IPS DF 6.9 (cell line): ENCODE data around the gene BTBD19.
"Not testable (repeated sequence)": the region's sequence is repeated elsewhere in the genome, so short reads cannot be mapped to it uniquely, and the experiment has no call there.

Source experiments
- DNase-seq: peaks from one replicate; pipeline ENCODE4 v3.0.0-alpha.2; 2013; ENCODE audit warnings: low read depth, low spot score
- H3K27ac ChIP-seq: one replicate; pipeline ENCODE4 v1.5.1; 2013; ENCODE audit warnings: low read length, control low read depth
- H3K27me3 ChIP-seq: 2 replicates; pipeline ENCODE4 v1.6.1; 2013; ENCODE audit warnings: mild to moderate bottlenecking, low read length; ENCODE audit not compliant: control insufficient read depth, insufficient read depth
- H3K36me3 ChIP-seq: 2 replicates; pipeline ENCODE4 v1.6.1; 2013; ENCODE audit warnings: low read length; ENCODE audit not compliant: control insufficient read depth, insufficient read depth
- H3K4me1 ChIP-seq: 2 replicates; pipeline ENCODE4 v1.6.1; 2013; ENCODE audit warnings: low read length; ENCODE audit not compliant: control insufficient read depth, insufficient read depth
- H3K4me3 ChIP-seq: 2 replicates; pipeline ENCODE4 v1.5.1; 2013; ENCODE audit warnings: mild to moderate bottlenecking, low read length
- H3K9me3 ChIP-seq: 2 replicates; pipeline ENCODE4 v1.6.1; 2013; ENCODE audit warnings: low read length, inconsistent platforms; ENCODE audit not compliant: control insufficient read depth, insufficient read depth
- WGBS: extraction: QIAGEN DNeasy Blood & Tissue Kit; methylation state at CpG from one replicate; pipeline ENCODE4 v1.1.7; 2013; ENCODE audit warnings: mixed read lengths, missing lambda C conversion rate; ENCODE audit not compliant: insufficient read length, insufficient coverage; 5-methylcytosine and 5-hydroxymethylcytosine counted together

Gene BTBD19

DNA sequence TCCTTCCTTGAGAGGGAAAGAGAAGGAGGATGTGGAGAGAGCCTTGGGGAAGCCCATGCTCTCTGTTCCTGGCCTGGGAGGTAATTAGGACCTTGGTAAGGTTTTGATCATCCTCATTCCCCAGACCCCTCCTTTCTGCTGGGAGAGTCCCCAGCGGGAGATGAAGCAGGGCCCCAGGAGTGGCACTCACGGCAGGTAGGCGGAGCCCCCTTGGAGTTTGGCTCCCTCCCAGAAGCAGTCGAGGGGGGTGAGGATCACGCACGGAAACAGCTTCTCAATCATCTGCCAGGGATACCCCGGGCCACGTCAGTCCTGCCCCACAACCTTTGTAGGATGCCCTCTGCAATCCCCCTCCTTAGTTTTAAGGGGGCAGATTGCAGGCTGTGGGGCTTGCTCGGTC, 23.2 kb downstream of the BTBD19 start:
- no CpG with 5 or more reads among the region's 9 CpGs for WGBS
- H3K4me1 ChIP-seq = peaks cover 4% of the 10 kb centered on the region

DNA sequence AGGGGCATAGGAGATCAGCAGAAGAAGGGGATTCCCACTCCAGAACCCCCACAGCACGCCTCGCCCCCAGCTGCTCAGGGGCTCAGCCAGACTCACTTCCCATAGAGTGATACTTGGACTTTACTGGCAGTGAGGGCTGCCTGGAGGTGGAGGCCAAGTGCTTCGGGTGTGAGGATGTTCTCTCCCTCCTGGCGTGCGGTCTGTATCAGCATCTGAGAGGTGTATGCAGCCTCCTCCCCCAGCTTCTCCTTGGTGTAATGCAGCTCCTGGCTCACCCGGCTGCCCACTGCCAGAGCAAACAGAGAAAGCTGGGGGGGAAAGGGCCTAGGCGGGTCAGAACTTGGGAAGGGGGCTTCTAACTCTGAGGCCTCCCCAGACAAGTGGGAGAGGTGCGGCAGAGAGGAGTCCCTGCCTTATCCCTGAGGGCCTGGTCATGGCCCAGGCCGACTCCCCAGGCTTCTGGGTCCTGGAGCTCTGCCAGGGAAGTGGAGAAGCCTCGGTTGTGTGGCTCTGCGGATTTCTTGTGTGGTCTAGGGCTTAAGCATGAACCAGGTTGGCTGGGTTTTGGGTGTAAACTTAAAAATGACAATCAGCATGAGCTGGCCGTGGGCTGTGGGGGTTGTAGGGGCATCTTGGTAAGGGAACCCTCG, 23.9 kb downstream of the BTBD19 start:
- Histone ChIP-seq H3K4me1 (peaks cover 4% of the 10 kb centered on the region), H3K9me3 (no peaks in the 10 kb centered on the region)
- WGBS = no CpG with 5 or more reads among the region's 13 CpGs

More for the DNA sequence above, 23.2 kb downstream of the BTBD19 start:
- Histone ChIP-seq H3K9me3 (no peaks in the 10 kb centered on the region), H3K27me3 (no peaks in the 10 kb centered on the region), H3K27ac (no peak overlapping the region), H3K36me3 (no peaks in the 10 kb centered on the region), H3K4me3 (no peak overlapping the region)
- DNase-seq = no peak

DNA sequence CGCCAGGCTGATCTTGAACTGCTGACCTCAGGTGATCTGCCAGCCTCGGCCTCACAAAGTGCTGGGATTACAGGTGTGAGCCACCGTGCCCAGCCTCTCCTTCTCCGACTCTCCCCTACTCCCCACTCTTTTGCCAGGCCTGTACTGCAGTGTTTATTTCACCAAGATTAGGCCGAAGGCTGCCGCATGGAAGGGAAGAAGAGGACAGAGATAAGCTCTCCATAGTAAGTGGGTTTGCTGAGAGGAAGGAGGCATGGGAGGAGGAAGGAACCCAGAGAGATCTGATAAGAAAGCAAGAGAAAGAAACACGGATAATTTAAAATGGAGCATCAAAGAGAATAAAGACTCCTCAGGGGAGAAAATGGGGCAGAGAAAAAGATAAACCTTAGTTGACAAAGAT, 26.0 kb downstream of the BTBD19 start:
- no peak overlapping the region for H3K27ac ChIP-seq
- H3K4me3 ChIP-seq = no peak overlapping the region
- H3K4me1 ChIP-seq = peaks cover 4% of the 10 kb centered on the region
- no CpG with 5 or more reads among the region's 7 CpGs for WGBS
- DNase-seq = no peak
- H3K9me3 ChIP-seq = no peaks in the 10 kb centered on the region
- no peaks in the 10 kb centered on the region for H3K36me3 ChIP-seq
- no peaks in the 10 kb centered on the region for H3K27me3 ChIP-seq

More for the DNA sequence above, 23.9 kb downstream of the BTBD19 start:
- Histone ChIP-seq H3K27me3 (no peaks in the 10 kb centered on the region), H3K4me3 (no peak overlapping the region), H3K27ac (no peak overlapping the region), H3K36me3 (no peaks in the 10 kb centered on the region)
- no peak for DNase-seq

DNA sequence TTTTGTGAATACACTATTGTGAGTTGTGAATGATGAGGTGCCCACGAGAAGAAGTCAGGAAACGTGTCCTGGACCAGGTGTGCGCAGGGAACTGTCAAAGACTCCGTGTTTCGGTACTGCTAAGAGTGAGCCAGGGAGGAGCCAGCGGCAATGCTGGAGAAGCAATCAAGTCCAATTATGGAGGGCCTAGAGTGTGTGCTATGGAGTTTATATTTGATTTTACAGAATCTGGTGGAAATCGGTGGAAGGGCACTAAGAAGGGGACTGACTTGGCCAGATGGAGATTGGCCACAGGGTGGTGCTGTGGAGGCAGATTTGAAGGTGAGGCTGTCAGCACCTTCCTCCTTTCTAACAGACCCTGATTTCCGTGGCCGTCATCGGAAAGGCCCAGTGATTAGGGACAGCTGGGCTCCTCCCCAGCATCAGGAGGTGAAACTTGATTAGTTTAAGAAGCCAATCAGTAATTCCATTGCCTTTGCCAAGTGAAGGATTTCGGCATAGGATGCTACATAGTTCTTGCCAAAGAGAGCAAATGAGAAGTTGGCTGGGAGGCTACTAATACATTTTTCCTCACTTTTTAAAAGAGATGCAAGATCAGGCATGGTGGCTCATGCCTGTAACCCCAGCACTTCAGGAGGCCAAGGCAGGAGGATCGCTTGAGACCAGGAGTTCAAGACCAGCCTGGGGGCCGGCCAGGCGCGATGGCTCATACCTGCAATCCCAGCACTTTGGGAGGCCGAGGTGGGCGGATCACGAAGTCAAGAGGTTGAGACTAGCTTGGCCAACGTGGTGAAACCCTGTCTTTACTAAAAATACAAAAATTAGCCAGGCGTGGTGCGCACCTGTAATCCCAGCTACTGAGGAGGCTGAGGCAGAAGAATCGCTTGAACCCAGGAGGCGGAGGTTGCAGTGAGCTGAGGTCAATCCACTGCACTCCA, 27.7 kb downstream of the BTBD19 start:
- no peaks in the 10 kb centered on the region for H3K36me3 ChIP-seq
- WGBS = no CpG with 5 or more reads among the region's 23 CpGs
- H3K27me3 ChIP-seq = no peaks in the 10 kb centered on the region
- no peak overlapping the region for H3K27ac ChIP-seq
- H3K9me3 ChIP-seq = no peaks in the 10 kb centered on the region
- DNase-seq = peak; percentile 86
- peaks cover 4% of the 10 kb centered on the region for H3K4me1 ChIP-seq
- H3K4me3 ChIP-seq = no peak overlapping the region

DNA sequence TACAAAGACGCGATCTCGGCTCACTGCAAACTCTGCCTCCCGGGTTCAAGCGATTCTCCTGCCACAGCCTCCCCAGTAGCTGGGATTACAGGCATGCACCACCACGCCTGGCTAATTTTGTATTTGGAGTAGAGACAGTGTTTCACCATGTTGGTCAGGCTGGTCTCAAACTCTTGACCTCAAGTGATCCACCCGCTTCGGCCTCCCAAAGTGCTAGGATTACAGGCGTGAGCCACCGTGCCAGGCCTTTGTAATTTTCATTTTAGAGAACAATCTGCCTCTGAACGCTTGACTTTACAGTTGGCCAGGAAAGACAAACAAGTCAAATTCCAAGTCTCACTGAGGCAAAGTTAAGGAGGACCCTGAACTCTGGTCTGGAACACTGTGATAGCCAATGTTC, 30.0 kb downstream of the BTBD19 start:
- WGBS = no CpG with 5 or more reads among the region's 11 CpGs
- H3K27me3 ChIP-seq, H3K36me3 ChIP-seq, H3K9me3 ChIP-seq, H3K27ac ChIP-seq, DNase-seq, H3K4me3 ChIP-seq, H3K4me1 ChIP-seq: not testable (repeated sequence)

DNA sequence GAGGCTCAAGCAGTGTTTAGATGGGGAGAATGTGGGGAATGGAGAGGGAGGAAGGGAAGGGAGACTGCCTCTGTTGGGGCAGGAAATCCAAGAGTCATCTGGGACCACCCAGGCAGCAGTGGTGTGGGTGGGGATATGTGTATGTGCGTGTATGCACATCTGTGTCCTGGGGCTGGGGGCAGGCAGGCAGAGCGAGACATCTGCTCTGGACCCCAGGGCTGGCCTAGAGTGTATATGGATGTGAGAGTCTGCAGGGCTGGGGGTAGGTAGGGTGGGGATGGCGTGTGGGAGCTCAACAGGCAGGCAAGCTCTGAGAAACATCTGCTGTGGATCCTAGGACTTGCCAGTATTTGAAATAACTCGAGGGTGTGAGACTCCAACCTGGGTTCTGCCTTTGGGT, 31.3 kb downstream of the BTBD19 start:
- no peaks in the 10 kb centered on the region for H3K4me1 ChIP-seq
- no peak overlapping the region for H3K4me3 ChIP-seq
- H3K27ac ChIP-seq = no peak overlapping the region
- DNase-seq = no peak
- no peaks in the 10 kb centered on the region for H3K36me3 ChIP-seq
- no peaks in the 10 kb centered on the region for H3K9me3 ChIP-seq
- no peaks in the 10 kb centered on the region for H3K27me3 ChIP-seq
- no CpG with 5 or more reads among the region's 4 CpGs for WGBS

DNA sequence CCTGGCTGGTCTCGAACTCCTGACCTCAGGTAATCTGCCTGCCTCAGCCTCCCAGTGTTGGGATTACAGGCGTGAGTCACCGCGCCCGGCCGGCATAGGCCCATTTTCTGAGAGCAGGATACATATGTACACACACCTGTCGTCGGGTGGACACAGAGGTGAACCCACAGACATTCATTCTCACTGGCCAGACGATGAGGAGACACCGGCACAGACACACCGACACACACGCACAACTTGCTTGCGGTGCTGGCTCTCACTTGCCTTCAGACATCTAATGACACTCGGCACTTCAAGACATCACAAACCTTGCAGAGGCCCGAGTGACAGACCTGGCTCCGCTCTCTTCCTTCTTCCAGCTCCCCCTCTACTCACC, 34.2 kb downstream of the BTBD19 start:
- WGBS = no CpG with 5 or more reads among the region's 16 CpGs
- no peaks in the 10 kb centered on the region for H3K36me3 ChIP-seq
- H3K4me3 ChIP-seq = peak overlapping the region; percentile 78; the same call in 1 of the 2 replicates
- H3K27ac ChIP-seq = no peak overlapping the region
- no peaks in the 10 kb centered on the region for H3K9me3 ChIP-seq
- H3K27me3 ChIP-seq = no peaks in the 10 kb centered on the region
- DNase-seq = no peak
- H3K4me1 ChIP-seq = no peaks in the 10 kb centered on the region

DNA sequence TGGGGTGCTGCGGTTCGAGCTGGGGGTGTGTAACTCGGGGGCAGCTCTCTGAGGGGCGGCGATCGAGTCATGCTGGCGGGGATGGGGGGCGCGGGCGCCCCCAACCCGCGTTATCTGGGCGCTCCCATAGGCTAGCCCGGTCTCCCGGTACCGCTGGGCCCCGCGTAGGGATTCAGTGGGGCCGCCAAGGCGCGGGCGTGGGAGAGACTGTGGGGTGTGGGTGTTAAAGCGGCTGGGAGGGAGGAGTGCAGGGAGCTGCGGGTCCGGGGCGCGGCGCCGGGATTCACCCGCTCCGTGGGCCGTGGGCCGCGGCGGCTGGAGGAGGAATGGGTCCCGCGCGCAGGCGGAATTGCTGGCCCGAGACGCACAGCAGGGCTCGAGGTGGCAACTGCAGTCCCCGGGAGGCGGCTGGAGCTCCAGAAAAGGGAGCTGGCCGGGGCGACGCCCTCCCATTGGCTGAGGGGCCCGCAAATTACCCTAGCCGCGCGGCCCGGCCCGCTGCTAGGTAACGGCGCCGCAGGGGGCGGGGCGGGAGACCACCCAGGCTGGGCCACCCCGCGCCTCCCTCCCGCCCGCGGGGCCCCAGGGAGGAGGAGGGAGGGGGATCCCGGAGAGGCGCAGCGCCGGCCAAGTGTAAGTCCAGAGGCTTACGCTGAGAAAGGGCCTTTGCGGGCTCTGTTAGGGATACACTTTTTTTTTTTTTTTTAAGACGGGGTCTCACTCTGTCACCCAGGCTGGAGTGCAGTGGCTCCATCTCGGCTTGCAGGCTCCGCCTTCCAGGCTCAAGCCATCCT, 34.7 kb downstream of the BTBD19 start, which contains the start of gene PTCH2:
PTCH2 (minus strand) TSS at position 392 of the 794 bp plus-strand sequence; CDS start at position 71, 321 bp downstream.
- H3K27me3 ChIP-seq = no peaks in the 10 kb centered on the region
- H3K4me3 ChIP-seq = peak within 1 kb of the TSS; percentile 78; the same call in 1 of the 2 replicates
- DNase-seq = no peak
- no peaks in the 10 kb centered on the region for H3K36me3 ChIP-seq
- WGBS = no CpG with 5 or more reads among the region's 72 CpGs
- H3K4me1 ChIP-seq = no peaks in the 10 kb centered on the region
- H3K9me3 ChIP-seq = no peaks in the 10 kb centered on the region
- H3K27ac ChIP-seq = no peak within 1 kb of the TSS

DNA sequence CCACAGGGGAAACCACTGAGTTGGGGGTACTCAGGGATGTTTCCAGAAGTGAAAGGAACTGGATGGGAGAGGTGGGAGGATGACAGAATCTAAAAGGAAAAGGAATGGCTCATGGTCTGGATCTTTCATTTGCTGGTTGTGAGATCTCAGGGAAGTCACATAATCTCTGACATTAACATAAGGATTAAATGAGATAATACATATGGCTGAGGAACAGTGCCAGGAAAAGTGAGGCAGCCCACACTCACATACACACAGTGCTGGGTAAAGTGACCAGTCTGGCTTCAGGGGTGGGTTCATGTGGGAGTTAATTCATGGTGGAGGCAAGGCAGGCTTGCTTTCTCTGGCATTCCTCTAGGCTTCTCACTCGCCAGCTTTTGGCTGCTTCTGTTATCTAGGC, 38.7 kb downstream of the BTBD19 start:
- Histone ChIP-seq H3K36me3 (no peaks in the 10 kb centered on the region), H3K4me1 (no peaks in the 10 kb centered on the region), H3K27ac (no peak overlapping the region), H3K9me3 (no peaks in the 10 kb centered on the region), H3K4me3 (no peak overlapping the region), H3K27me3 (no peaks in the 10 kb centered on the region)
- WGBS = no CpG with 5 or more reads among the region's 1 CpG
- DNase-seq = no peak

DNA sequence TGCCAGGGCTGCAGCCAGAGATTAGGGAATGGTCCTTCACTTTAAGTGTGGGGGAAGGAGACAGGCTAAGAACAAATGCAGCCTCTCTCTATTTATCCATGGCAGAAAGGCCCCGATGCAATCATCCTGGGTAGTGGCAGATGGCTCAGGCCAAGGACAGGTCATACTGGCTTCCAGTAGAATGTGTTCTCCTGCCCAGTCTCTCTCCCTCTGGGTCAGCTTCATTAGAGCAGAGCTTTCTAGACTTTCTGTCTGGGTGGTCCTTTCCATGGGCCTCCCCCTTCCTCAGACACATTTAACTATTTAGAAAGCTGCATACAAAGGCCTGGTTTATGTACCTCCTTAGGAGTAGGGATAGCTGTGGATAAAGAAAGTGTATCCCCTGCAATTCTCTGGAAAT, 39.5 kb downstream of the BTBD19 start:
- no CpG with 5 or more reads among the region's 1 CpG for WGBS

More for the DNA sequence above, 39.5 kb downstream of the BTBD19 start:
- H3K36me3 ChIP-seq = no peaks in the 10 kb centered on the region
- no peak overlapping the region for H3K27ac ChIP-seq
- H3K4me3 ChIP-seq = no peak overlapping the region
- H3K27me3 ChIP-seq = no peaks in the 10 kb centered on the region
- H3K4me1 ChIP-seq = no peaks in the 10 kb centered on the region
- H3K9me3 ChIP-seq = no peaks in the 10 kb centered on the region
- no peak for DNase-seq
